OCI-LY3 (cell line): ENCODE results near the gene TMEM270.

Experiments used
- H2AFZ ChIP-seq: fragments of 200-600, 300-600 bp; shearing (Covaris generic); 2 replicates; pipeline ENCODE4 v1.6.0; 2014; ENCODE audit warnings: antibody characterized with exemption, low read depth, low read length
- H3K27ac ChIP-seq: fragments of 200-600, 300-600 bp; sonication (generic); 2 replicates; pipeline ENCODE4 v1.5.1; 2014; ENCODE audit warnings: mild to moderate bottlenecking, low read length, moderate library complexity, mixed read lengths
- H3K27me3 ChIP-seq: fragments of 200-600, 300-600 bp; sonication (generic); 2 replicates; pipeline ENCODE4 v1.6.1; 2014; ENCODE audit warnings: low read depth, low read length, mixed read lengths
- H3K36me3 ChIP-seq: fragments of 200-600, 300-600 bp; sonication (generic); replicated peaks from 2 replicates; pipeline ENCODE3; 2014; ENCODE audit warnings: low read depth, low read length, mixed read lengths
- H3K4me1 ChIP-seq: fragments of 300-600, 200-600 bp; sonication (generic); 2 replicates; pipeline ENCODE4 v1.6.1; 2014; ENCODE audit warnings: low read length, mixed read lengths
- H3K4me2 ChIP-seq: fragments of 200-600, 300-600 bp; sonication (generic); 2 replicates; pipeline ENCODE4 v1.6.1; 2014; ENCODE audit warnings: low read length, mixed read lengths
- H3K4me3 ChIP-seq: fragments of 300-600, 200-600 bp; sonication (generic); 2 replicates; pipeline ENCODE4 v1.5.1; 2014; ENCODE audit warnings: antibody characterized with exemption, mild to moderate bottlenecking, low read length, moderate library complexity
- H3K79me2 ChIP-seq: fragments of 300-600, 200-600 bp; shearing (Covaris generic); 2 replicates; pipeline ENCODE4 v1.6.1; 2014; ENCODE audit warnings: mild to moderate bottlenecking, low read length, mixed read lengths
- H3K9ac ChIP-seq: fragments of 300-600, 200-600 bp; shearing (Covaris generic); 2 replicates; pipeline ENCODE4 v1.6.0; 2014; ENCODE audit warnings: mild to moderate bottlenecking, low read length, moderate library complexity
- H3K9me3 ChIP-seq: fragments of 200-600, 300-600 bp; shearing (Covaris generic); 2 replicates; pipeline ENCODE4 v1.6.1; 2014; ENCODE audit warnings: low read length, mixed read lengths; ENCODE audit not compliant: insufficient read depth
- H4K20me1 ChIP-seq: fragments of 200-600, 300-600 bp; sonication (generic); 2 replicates; pipeline ENCODE4 v1.6.1; 2016; ENCODE audit warnings: low read length, mixed read lengths; ENCODE audit not compliant: insufficient read depth
- EZH2phosphoT487 ChIP-seq: fragments of 200-600 bp; shearing (Covaris generic); IDR thresholded peaks from 2 replicates; pipeline ENCODE4 v1.6.1; 2018; ENCODE audit warnings: antibody characterized with exemption, mixed run types, low read depth
- TF ChIP-seq, protein P1 (sequence below): fragments of 200-600, 300-600 bp; sonication (generic); IDR thresholded peaks from 2 replicates; pipeline ENCODE4 v1.5.1; 2014; ENCODE audit warnings: antibody characterized with exemption, low read length, low read depth

The TMEM270 gene

DNA sequence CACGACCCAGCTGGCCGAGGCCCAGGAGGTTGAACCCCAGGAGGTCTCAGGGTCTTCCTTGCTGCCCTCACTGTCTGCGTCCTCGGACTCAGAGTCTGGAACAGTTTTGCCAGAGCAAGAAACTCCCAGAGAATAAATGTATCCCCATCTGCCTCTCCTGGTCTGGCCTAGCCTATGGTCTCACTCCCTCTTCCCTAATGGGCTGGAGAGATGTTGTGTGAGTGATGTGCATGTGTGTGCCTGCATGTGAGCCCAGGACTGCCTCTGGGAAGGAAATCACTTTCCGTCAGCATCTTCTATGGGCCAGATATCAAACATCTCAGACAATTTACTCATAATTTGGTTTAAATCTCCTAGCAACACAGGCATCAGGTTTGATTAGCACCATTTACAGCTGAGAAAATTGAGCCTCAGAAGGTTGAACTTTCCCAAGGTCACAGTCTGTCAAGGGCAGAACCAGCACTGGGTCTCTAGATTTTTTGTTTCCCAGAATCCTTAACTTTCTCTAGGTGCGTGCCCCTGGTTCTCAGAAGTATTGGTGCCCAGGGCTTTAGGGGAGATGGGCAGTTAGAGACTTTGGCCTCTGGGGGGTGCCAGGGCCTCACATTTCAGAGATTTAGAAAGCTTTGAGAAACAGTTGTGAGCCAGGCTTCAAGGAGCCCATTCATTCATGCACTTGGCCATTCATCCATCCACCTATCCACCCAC is 4.9 kb downstream of the TMEM270 start:
- Histone ChIP-seq H3K79me2 (no peaks in the 10 kb centered on the region), H3K9me3 (no peaks in the 10 kb centered on the region), H3K27ac (no peak overlapping the region), H3K4me3 (no peak overlapping the region), H3K9ac (no peak overlapping the region), H2AFZ (no peak overlapping the region), H3K4me1 (no peaks in the 10 kb centered on the region), H3K4me2 (no peak overlapping the region), H4K20me1 (no peaks in the 10 kb centered on the region), H3K27me3 (0 out of 2 replicates have a peak, but pooled peaks cover 3% of the 10 kb centered on the region), H3K36me3 (no peaks in the 10 kb centered on the region)
- TF ChIP-seq, protein P1, sequence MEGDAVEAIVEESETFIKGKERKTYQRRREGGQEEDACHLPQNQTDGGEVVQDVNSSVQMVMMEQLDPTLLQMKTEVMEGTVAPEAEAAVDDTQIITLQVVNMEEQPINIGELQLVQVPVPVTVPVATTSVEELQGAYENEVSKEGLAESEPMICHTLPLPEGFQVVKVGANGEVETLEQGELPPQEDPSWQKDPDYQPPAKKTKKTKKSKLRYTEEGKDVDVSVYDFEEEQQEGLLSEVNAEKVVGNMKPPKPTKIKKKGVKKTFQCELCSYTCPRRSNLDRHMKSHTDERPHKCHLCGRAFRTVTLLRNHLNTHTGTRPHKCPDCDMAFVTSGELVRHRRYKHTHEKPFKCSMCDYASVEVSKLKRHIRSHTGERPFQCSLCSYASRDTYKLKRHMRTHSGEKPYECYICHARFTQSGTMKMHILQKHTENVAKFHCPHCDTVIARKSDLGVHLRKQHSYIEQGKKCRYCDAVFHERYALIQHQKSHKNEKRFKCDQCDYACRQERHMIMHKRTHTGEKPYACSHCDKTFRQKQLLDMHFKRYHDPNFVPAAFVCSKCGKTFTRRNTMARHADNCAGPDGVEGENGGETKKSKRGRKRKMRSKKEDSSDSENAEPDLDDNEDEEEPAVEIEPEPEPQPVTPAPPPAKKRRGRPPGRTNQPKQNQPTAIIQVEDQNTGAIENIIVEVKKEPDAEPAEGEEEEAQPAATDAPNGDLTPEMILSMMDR: peak; percentile 76
- TF ChIP-seq EZH2phosphoT487: no peak

DNA sequence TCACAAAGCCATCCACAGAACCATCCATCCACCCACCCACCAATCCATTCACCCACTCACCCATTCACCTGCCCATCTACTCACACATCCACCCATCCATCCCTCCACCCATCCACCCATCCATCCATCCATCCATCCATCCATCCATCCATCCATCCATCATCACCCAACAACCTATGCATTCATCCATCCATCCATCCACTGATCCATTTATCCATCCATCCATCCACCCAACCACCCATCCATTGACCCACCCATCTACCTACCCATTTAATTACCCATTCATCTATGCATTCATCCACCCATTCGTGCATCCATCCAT is 5.4 kb downstream of the TMEM270 start:
- no peak overlapping the region for H2AFZ ChIP-seq
- H3K4me2 ChIP-seq: no peak overlapping the region
- no peaks in the 10 kb centered on the region for H4K20me1 ChIP-seq
- H3K36me3 ChIP-seq: no peaks in the 10 kb centered on the region
- no peak overlapping the region for H3K4me3 ChIP-seq
- H3K9me3 ChIP-seq: no peaks in the 10 kb centered on the region
- no peak for TF ChIP-seq EZH2phosphoT487
- TF ChIP-seq, protein P1: no peak
- H3K27me3 ChIP-seq: 0 out of 2 replicates have a peak, but pooled peaks cover 4% of the 10 kb centered on the region
- no peak overlapping the region for H3K9ac ChIP-seq
- no peaks in the 10 kb centered on the region for H3K4me1 ChIP-seq
- no peaks in the 10 kb centered on the region for H3K79me2 ChIP-seq
- no peak overlapping the region for H3K27ac ChIP-seq

- no peaks in the 10 kb centered on the region for H3K79me2 ChIP-seq
- H3K27me3 ChIP-seq: peaks cover 8% of the 10 kb centered on the region; the same call in 1 of the 2 replicates
- H3K9ac ChIP-seq: no peak overlapping the region
- H4K20me1 ChIP-seq: no peaks in the 10 kb centered on the region
- no peaks in the 10 kb centered on the region for H3K36me3 ChIP-seq
- H3K4me1 ChIP-seq: no peaks in the 10 kb centered on the region
- no peak overlapping the region for H2AFZ ChIP-seq
- no peak overlapping the region for H3K27ac ChIP-seq
- TF ChIP-seq, protein P1: no peak
- TF ChIP-seq EZH2phosphoT487: no peak
- H3K4me2 ChIP-seq: no peak overlapping the region
- no peak overlapping the region for H3K4me3 ChIP-seq
- H3K9me3 ChIP-seq: no peaks in the 10 kb centered on the region
These were observed 8.2 kb downstream of the TMEM270 start for GRCh38 chr7:73869011-73869798.

GRCh38 chr7:73870041-73870492 is 9.1 kb downstream of the TMEM270 start:
- H3K36me3 ChIP-seq: no peaks in the 10 kb centered on the region
- H2AFZ ChIP-seq: no peak overlapping the region
- no peak overlapping the region for H3K27ac ChIP-seq
- no peak overlapping the region for H3K4me2 ChIP-seq
- no peaks in the 10 kb centered on the region for H4K20me1 ChIP-seq
- no peaks in the 10 kb centered on the region for H3K9me3 ChIP-seq
- TF ChIP-seq, protein P1: no peak
- no peak for TF ChIP-seq EZH2phosphoT487
- H3K4me3 ChIP-seq: no peak overlapping the region
- H3K9ac ChIP-seq: no peak overlapping the region
- H3K27me3 ChIP-seq: peaks cover 8% of the 10 kb centered on the region; the same call in 1 of the 2 replicates
- no peaks in the 10 kb centered on the region for H3K79me2 ChIP-seq
- H3K4me1 ChIP-seq: no peaks in the 10 kb centered on the region
